ENCODE measurements around the gene WNT8B.

DNA sequence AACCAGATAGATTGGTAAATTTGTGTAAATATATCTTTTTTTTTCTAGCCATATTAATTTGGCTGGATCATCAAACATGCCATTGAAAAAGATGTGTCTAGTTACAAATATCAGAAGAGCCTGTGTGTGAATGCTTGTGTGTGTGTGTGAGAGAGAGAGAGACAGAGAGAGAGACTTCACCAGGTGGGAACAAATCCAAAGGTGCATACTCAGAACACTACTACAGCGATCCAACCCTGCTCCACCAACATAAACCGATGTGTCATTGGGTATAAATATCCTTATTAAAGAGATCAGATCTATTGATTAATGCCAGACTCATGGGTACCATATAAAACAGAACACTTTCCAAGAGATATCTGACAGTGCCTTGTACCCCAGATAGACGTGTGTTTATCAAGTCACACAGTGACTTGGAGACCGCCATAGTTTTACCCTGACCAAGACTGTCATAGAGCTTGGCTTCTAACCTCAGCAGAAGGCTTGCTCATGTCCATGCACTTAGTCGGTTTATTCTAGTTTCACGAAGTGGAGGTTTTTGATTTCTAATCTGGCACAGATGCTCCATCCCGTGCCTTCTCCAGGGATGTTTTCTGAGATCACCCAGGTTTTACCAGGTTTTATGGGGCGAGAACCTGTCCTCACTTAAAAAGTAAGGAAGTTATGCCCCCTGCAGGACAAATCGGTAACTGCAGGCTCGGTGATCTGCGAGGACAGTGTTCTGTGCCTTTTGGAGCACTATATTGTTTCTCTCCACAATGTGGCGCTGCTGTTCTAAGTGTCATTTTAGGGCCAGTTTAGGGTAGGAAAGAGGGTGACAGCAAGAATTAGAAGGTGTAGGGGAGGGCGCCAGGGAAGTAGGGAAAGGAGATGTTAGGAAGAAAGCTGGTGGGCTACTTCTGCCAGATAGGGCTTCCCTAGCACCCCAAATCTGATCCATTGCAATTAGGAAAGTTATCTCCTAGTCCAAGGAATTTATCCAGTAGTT lies 29.3 kb upstream of the WNT8B start:
- TF ChIP-seq, protein P1, sequence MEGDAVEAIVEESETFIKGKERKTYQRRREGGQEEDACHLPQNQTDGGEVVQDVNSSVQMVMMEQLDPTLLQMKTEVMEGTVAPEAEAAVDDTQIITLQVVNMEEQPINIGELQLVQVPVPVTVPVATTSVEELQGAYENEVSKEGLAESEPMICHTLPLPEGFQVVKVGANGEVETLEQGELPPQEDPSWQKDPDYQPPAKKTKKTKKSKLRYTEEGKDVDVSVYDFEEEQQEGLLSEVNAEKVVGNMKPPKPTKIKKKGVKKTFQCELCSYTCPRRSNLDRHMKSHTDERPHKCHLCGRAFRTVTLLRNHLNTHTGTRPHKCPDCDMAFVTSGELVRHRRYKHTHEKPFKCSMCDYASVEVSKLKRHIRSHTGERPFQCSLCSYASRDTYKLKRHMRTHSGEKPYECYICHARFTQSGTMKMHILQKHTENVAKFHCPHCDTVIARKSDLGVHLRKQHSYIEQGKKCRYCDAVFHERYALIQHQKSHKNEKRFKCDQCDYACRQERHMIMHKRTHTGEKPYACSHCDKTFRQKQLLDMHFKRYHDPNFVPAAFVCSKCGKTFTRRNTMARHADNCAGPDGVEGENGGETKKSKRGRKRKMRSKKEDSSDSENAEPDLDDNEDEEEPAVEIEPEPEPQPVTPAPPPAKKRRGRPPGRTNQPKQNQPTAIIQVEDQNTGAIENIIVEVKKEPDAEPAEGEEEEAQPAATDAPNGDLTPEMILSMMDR (IDR thresholded peaks at IDR 0.05): peak; percentile 93 to 100 (median 100)
- no peak for TF ChIP-seq POLR2A (IDR thresholded peaks at IDR 0.05)

Data from esophagus squamous epithelium (tissue), 4 donors.